H54 (cell line): ENCODE results near the gene MX2.

Experiments
- DNase-seq: peaks from one replicate; pipeline ENCODE4 v3.0.0; 2011; ENCODE audit warnings: low spot score, mixed read lengths; ENCODE audit not compliant: insufficient read length
- FAIRE-seq: peaks from 3 replicates; lab custom pipeline; 2011; peaks lifted over from hg19 to GRCh38; lab: Jason Lieb, UNC
- POLR2A ChIP-seq: IDR thresholded peaks from 2 replicates; pipeline ENCODE4 v1.6.1; 2011; ENCODE audit warnings: low read depth, mild to moderate bottlenecking, low read length

The MX2 gene

GRCh38 chr21:41365377-41366107 lies 3.7 kb downstream of the MX2 start:
- TF ChIP-seq POLR2A: no peak
- DNase-seq (no peak), FAIRE-seq (no peak)

- DNase-seq: peak; percentile 91
- no peak for TF ChIP-seq POLR2A
- FAIRE-seq: no peak
These were observed 4.8 kb downstream of the MX2 start for GRCh38 chr21:41366522-41367151.

- FAIRE-seq: no peak
These were observed 5.6 kb downstream of the MX2 start for GRCh38 chr21:41367301-41367944.

GRCh38 chr21:41367945-41368734 lies 6.3 kb downstream of the MX2 start:
- no peak for FAIRE-seq
- no peak for TF ChIP-seq POLR2A
- no peak for DNase-seq

More at GRCh38 chr21:41367301-41367944, 5.6 kb downstream of the MX2 start:
- no peak for DNase-seq
- TF ChIP-seq POLR2A: no peak

GRCh38 chr21:41368735-41369104 lies 6.9 kb downstream of the MX2 start:
- FAIRE-seq (no peak), DNase-seq (no peak)
- TF ChIP-seq POLR2A: no peak

GRCh38 chr21:41369105-41369919 lies 7.5 kb downstream of the MX2 start:
- DNase-seq: no peak
- TF ChIP-seq POLR2A: no peak
- FAIRE-seq: no peak

- DNase-seq: no peak
- FAIRE-seq: no peak
These were observed 8.4 kb downstream of the MX2 start for GRCh38 chr21:41369920-41370839.

GRCh38 chr21:41370840-41371684 lies 9.2 kb downstream of the MX2 start:
- FAIRE-seq (no peak), DNase-seq (no peak)
- no peak for TF ChIP-seq POLR2A

More at GRCh38 chr21:41369920-41370839, 8.4 kb downstream of the MX2 start:
- no peak for TF ChIP-seq POLR2A

- FAIRE-seq (no peak), DNase-seq (no peak)
- TF ChIP-seq POLR2A: no peak
These were observed 9.8 kb downstream of the MX2 start for GRCh38 chr21:41371685-41372030.

GRCh38 chr21:41373253-41373652 lies 11.4 kb downstream of the MX2 start:
- FAIRE-seq: no peak
- no peak for DNase-seq
- no peak for TF ChIP-seq POLR2A

GRCh38 chr21:41373763-41374162 lies 11.9 kb downstream of the MX2 start:
- DNase-seq: no peak
- TF ChIP-seq POLR2A: no peak
- no peak for FAIRE-seq
